SK-N-SH (cell line): ENCODE measurements around the gene SH2D5.
"Not testable (repeated sequence)": the region's sequence is repeated elsewhere in the genome, so short reads cannot be mapped to it uniquely, and the experiment has no call there.

Source experiments
- CTCF ChIP-seq: fragments of 200-600 bp; sonication (generic); IDR thresholded peaks from 2 replicates; pipeline ENCODE4 v1.6.1; 2017; ENCODE audit warnings: antibody characterized with exemption, mild to moderate bottlenecking, moderate library complexity
- EP300 ChIP-seq, 2 experiments: IDR thresholded peaks; 2 replicates each; pipeline versions ENCODE4 v1.4.0 to v1.6.1; 2012; ENCODE audit warnings: borderline replicate concordance in 1 of 2, low read depth in 1 of 2, low read length in 1 of 2
- POLR2AphosphoS5 ChIP-seq: IDR thresholded peaks from 2 replicates; pipeline ENCODE4 v1.6.1; 2012; ENCODE audit warnings: low read depth, low read length
- RXRA ChIP-seq: IDR thresholded peaks from 2 replicates; pipeline ENCODE4 v1.4.0; 2012; ENCODE audit warnings: low read depth, mild to moderate bottlenecking, borderline replicate concordance
- SIN3A ChIP-seq: IDR thresholded peaks from 2 replicates; pipeline ENCODE4 v1.6.1; 2012; ENCODE audit warnings: low read depth, mild to moderate bottlenecking, low read length, moderate library complexity, borderline replicate concordance

GRCh38 chr1:20673626-20674025, 58.9 kb downstream of the SH2D5 start:
- not testable (repeated sequence) for TF ChIP-seq EP300 (IDR thresholded peaks at IDR 0.05; ENCODE audit: borderline replicate concordance in 1 of 2, low read depth in 1 of 2, low read length in 1 of 2); CTCF; RXRA; SIN3A; POLR2AphosphoS5
